GM13977 (cell line): ENCODE data around the gene TAF13.
"Not testable (repeated sequence)": the region's sequence is repeated elsewhere in the genome, so short reads cannot be mapped to it uniquely, and the experiment has no call there.

Source experiments
- DNase-seq: peaks from one replicate; pipeline ENCODE4 v3.0.0; 2012; ENCODE audit warnings: low spot score
- CTCF ChIP-seq: IDR thresholded peaks from 2 replicates; pipeline ENCODE4 v1.5.1; 2012; ENCODE audit warnings: mild to moderate bottlenecking, control low read depth; ENCODE audit not compliant: insufficient read depth; ENCODE audit errors: extremely low read depth, missing control alignments
- in situ Hi-C: fragments of 300-500 bp; cut with MboI; formaldehyde crosslinking; loops from one replicate; pipeline ENCODE4 v1.12.0; 2022; ENCODE audit warnings: low sequenced_read_pairs, low pct_unique_long_range_greater_than_20kb, mixed read lengths, inconsistent platforms; ENCODE audit not compliant: unreplicated experiment

TAF13 gene

GRCh38 chr1:109069294-109069693 is 6.5 kb downstream of the TAF13 start:
- DNase-seq: no peak
- TF ChIP-seq CTCF: no peak
- in situ Hi-C loops: no loop called here

- in situ Hi-C loops: no loop called here
- no peak for TF ChIP-seq CTCF
- DNase-seq: no peak
These were observed 7.9 kb downstream of the TAF13 start for GRCh38 chr1:109067883-109068282.

- in situ Hi-C loops: no loop called here
- DNase-seq: no peak
- TF ChIP-seq CTCF: no peak
These were observed 10.7 kb downstream of the TAF13 start for GRCh38 chr1:109065137-109065536.

GRCh38 chr1:109061183-109061582 is 14.6 kb downstream of the TAF13 start:
- TF ChIP-seq CTCF: no peak
- DNase-seq: no peak
- in situ Hi-C loops: no loop called here

GRCh38 chr1:109060707-109061106 is 15.1 kb downstream of the TAF13 start:
- in situ Hi-C loops: no loop called here
- DNase-seq: no peak
- TF ChIP-seq CTCF: no peak

GRCh38 chr1:109059026-109059425 is 16.8 kb downstream of the TAF13 start:
- no peak for DNase-seq
- no peak for TF ChIP-seq CTCF
- in situ Hi-C loops: no loop called here

GRCh38 chr1:109056064-109056463 is 19.7 kb downstream of the TAF13 start:
- in situ Hi-C loops: no loop called here
- DNase-seq: no peak
- no peak for TF ChIP-seq CTCF

- in situ Hi-C loops, DNase-seq: not testable (repeated sequence)
These were observed 23.7 kb downstream of the TAF13 start for GRCh38 chr1:109052145-109052544.
